Keratinocyte (primary cell): Measurements from ENCODE around the gene NRG3. TPM values are rescaled to one million over a fixed set of nuclear protein-coding genes. Genes with fewer than 3 reads are reported as not detected.

Experiments used
- DNase-seq: peaks from one replicate; pipeline ENCODE4 v3.0.0-alpha.2; 2011; ENCODE audit warnings: low read depth, missing footprints, low spot score
- FAIRE-seq: peaks from 2 replicates; lab custom pipeline; 2011; peaks lifted over from hg19 to GRCh38; lab: Jason Lieb, UNC
- H2AFZ ChIP-seq: 2 replicates; pipeline ENCODE4 v1.6.0; 2012; ENCODE audit warnings: low read length, control low read depth, inconsistent platforms; ENCODE audit not compliant: control insufficient read depth
- H3K27ac ChIP-seq: 2 replicates; pipeline ENCODE4 v1.5.1; 2011; ENCODE audit warnings: low read length; ENCODE audit not compliant: control insufficient read depth, insufficient read depth
- H3K27me3 ChIP-seq: 3 replicates; pipeline ENCODE4 v1.6.0; 2011; ENCODE audit warnings: low read length; ENCODE audit not compliant: control insufficient read depth, insufficient read depth; ENCODE audit errors: extremely low read depth
- H3K36me3 ChIP-seq, 2 experiments: 2 replicates in 1 of 2; 3 replicates in 1 of 2; pipeline ENCODE4 v1.5.1; 2011; ENCODE audit warnings: low read length in 2 of 2, mild to moderate bottlenecking in 1 of 2; ENCODE audit not compliant: control insufficient read depth in 2 of 2, insufficient read depth in 2 of 2; ENCODE audit errors: extremely low read depth in 1 of 2
- H3K4me1 ChIP-seq: 3 replicates; pipeline ENCODE4 v1.5.1; 2011; ENCODE audit warnings: low read length; ENCODE audit not compliant: control insufficient read depth, insufficient read depth; ENCODE audit errors: extremely low read depth
- H3K4me2 ChIP-seq: 3 replicates; pipeline ENCODE4 v1.6.0; 2011; ENCODE audit warnings: low read depth, low read length; ENCODE audit not compliant: control insufficient read depth, insufficient read depth; ENCODE audit errors: extremely low read depth
- H3K4me3 ChIP-seq, 3 experiments: fragments of 200-600 bp in 1 of 3; sonication (generic) in 1 of 3; 2 replicates in 2 of 3; 3 replicates in 1 of 3; pipeline ENCODE4 v1.5.1; 2011 to 2016; ENCODE audit warnings: low read length in 3 of 3, mild to moderate bottlenecking in 3 of 3, control low read depth in 2 of 3, inconsistent platforms in 1 of 3, low read depth in 1 of 3, mixed read lengths in 1 of 3, mixed run types in 1 of 3, moderate library complexity in 1 of 3; ENCODE audit not compliant: control insufficient read depth in 2 of 3, insufficient read depth in 2 of 3; ENCODE audit errors: extremely low read depth in 1 of 3
- H3K79me2 ChIP-seq: 2 replicates; pipeline ENCODE4 v1.6.0; 2012; ENCODE audit warnings: low read length; ENCODE audit not compliant: control insufficient read depth, insufficient read depth
- H3K9ac ChIP-seq: 3 replicates; pipeline ENCODE4 v1.6.0; 2011; ENCODE audit warnings: low read length; ENCODE audit not compliant: control insufficient read depth, insufficient read depth; ENCODE audit errors: extremely low read depth
- H3K9me1 ChIP-seq: 3 replicates; pipeline ENCODE4 v1.6.0; 2011; ENCODE audit warnings: low read length; ENCODE audit not compliant: control insufficient read depth, insufficient read depth; ENCODE audit errors: extremely low read depth
- H3K9me3 ChIP-seq: 2 replicates; pipeline ENCODE4 v1.5.1; 2012; ENCODE audit warnings: low read depth, low read length; ENCODE audit not compliant: control insufficient read depth
- H4K20me1 ChIP-seq: 3 replicates; pipeline ENCODE4 v1.6.0; 2011; ENCODE audit warnings: low read length; ENCODE audit not compliant: control insufficient read depth, insufficient read depth; ENCODE audit errors: extremely low read depth
- CTCF ChIP-seq, 3 experiments: IDR thresholded peaks in 1 of 3; conservative IDR thresholded peaks in 1 of 3; optimal IDR thresholded peaks in 1 of 3; 2 replicates in 2 of 3; 3 replicates in 1 of 3; pipeline versions ENCODE3 to v1.5.1; 2011; ENCODE audit warnings: low read length in 3 of 3, mild to moderate bottlenecking in 3 of 3, moderate library complexity in 2 of 3, control low read depth in 1 of 3, inconsistent platforms in 1 of 3; ENCODE audit not compliant: insufficient read depth in 2 of 3; ENCODE audit errors: extremely low read depth in 1 of 3
- EZH2 ChIP-seq: IDR thresholded peaks from one replicate; pipeline ENCODE4 v1.6.1; 2012; ENCODE audit warnings: inconsistent platforms, mild to moderate bottlenecking, low read length, moderate library complexity
- dilution Hi-C: fragments of 300-500 bp; cut with MboI; formaldehyde crosslinking; loops from one replicate; pipeline ENCODE4 v1.7.0; 2020; ENCODE audit warnings: low sequenced_read_pairs; ENCODE audit not compliant: extremely low pct_ligation_motif_present
- polyA plus RNA-seq, 5 experiments: library from polyadenylated mRNA; depleted of rRNA in 3 of 5; stranded (reverse) in 3 of 5; stranded (forward) in 1 of 5; unstranded in 1 of 5; fragments of >200 nt; gene quantifications; 1 replicate in 1 of 5; 2 replicates in 3 of 5; 3 replicates in 1 of 5; pipeline versions ENCODE4 v1.2.1 to v1.2.3, GENCODE V29; 2011 to 2012; ENCODE audit warnings: missing spikeins in 2 of 5, low read depth in 1 of 5, low replicate concordance in 1 of 5

NRG3 gene
- polyA plus RNA-seq, 1 donor (not counting 4 experiments of a cell fraction or from before 2014, with no cell fraction given) = not detected

GRCh38 chr10:82378146-82378545 lies 503.2 kb downstream of the NRG3 start:
- no peak for TF ChIP-seq EZH2
- TF ChIP-seq CTCF (optimal IDR thresholded peaks at IDR 0.05 in 1 of 3, IDR thresholded peaks at IDR 0.05 in 1 of 3, conservative IDR thresholded peaks at IDR 0.05 in 1 of 3; ENCODE audit: extremely low read depth in 1 of 3, insufficient read depth in 2 of 3, low read length in 3 of 3) = no peak
- Histone ChIP-seq H3K9ac (no peak overlapping the region), H2AFZ (no peak overlapping the region), H3K79me2 (no peaks in the 10 kb centered on the region), H3K27me3 (no peaks in the 10 kb centered on the region), H3K4me1 (no peaks in the 10 kb centered on the region), H3K4me2 (no peak overlapping the region), H3K4me3 (no peak overlapping the region), H4K20me1 (no peaks in the 10 kb centered on the region), H3K9me3 (no peaks in the 10 kb centered on the region), H3K36me3 (no peaks in the 10 kb centered on the region), H3K27ac (no peak overlapping the region), H3K9me1 (no peaks in the 10 kb centered on the region)
- no peak for FAIRE-seq
- dilution Hi-C loops = no loop called here
- no peak for DNase-seq

DNA sequence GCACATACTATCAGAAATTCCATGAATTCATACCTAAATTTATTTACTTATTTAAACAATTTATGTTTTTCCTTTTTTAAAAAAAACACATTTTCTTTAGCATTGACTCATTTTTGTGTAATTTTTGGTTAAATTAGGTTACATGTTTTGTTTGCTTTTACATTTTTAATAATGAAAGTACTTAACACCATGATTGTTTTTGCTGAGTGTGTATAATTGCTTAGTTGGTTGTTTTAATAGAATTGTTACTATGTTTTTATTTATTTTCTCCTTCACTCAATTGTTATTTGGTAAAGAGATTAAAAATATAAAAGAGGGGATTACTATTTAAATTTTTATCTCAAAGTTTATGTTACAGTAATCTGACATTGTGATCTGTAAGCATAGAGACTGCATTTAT lies 508.4 kb downstream of the NRG3 start:
- DNase-seq (no peak), FAIRE-seq (no peak)
- H3K9me3 ChIP-seq = no peaks in the 10 kb centered on the region
- no peak overlapping the region for H3K4me2 ChIP-seq
- no peaks in the 10 kb centered on the region for H3K4me1 ChIP-seq
- H3K27ac ChIP-seq = no peak overlapping the region
- H2AFZ ChIP-seq = no peak overlapping the region
- H3K9ac ChIP-seq = no peak overlapping the region
- no peaks in the 10 kb centered on the region for H4K20me1 ChIP-seq
- no peak overlapping the region for H3K4me3 ChIP-seq
- H3K27me3 ChIP-seq = no peaks in the 10 kb centered on the region
- no peaks in the 10 kb centered on the region for H3K9me1 ChIP-seq
- no peaks in the 10 kb centered on the region for H3K36me3 ChIP-seq
- H3K79me2 ChIP-seq = no peaks in the 10 kb centered on the region
- TF ChIP-seq CTCF (optimal IDR thresholded peaks at IDR 0.05 in 1 of 3, IDR thresholded peaks at IDR 0.05 in 1 of 3, conservative IDR thresholded peaks at IDR 0.05 in 1 of 3; ENCODE audit: extremely low read depth in 1 of 3, insufficient read depth in 2 of 3, low read length in 3 of 3) = no peak
- TF ChIP-seq EZH2 = no peak
- dilution Hi-C loops = no loop called here
